ACC112 (cell line): ENCODE measurements around the gene VPS35L.
"Not testable (repeated sequence)": the region's sequence is repeated elsewhere in the genome, so short reads cannot be mapped to it uniquely, and the experiment has no call there.

Experiments used
- H2AFZ ChIP-seq: fragments of 200-600 bp; sonication (generic); one replicate; pipeline ENCODE4 v1.6.0; 2017; ENCODE audit warnings: antibody characterized with exemption, low read length; ENCODE audit not compliant: unreplicated experiment
- H3K27ac ChIP-seq: fragments of 200-600 bp; sonication (generic); 2 replicates; pipeline ENCODE4 v1.5.1; 2014; ENCODE audit warnings: low read depth, mild to moderate bottlenecking, antibody characterized with exemption, low read length, moderate library complexity
- H3K27me3 ChIP-seq: fragments of 200-600 bp; sonication (generic); 2 replicates; pipeline ENCODE4 v1.6.1; 2014; ENCODE audit warnings: mild to moderate bottlenecking, antibody characterized with exemption, low read length, moderate library complexity, mixed read lengths; ENCODE audit not compliant: insufficient read depth
- H3K36me3 ChIP-seq: fragments of 200-600 bp; sonication (generic); 2 replicates; pipeline ENCODE4 v1.6.1; 2016; ENCODE audit warnings: mild to moderate bottlenecking, antibody characterized with exemption, low read length, moderate library complexity, mixed read lengths; ENCODE audit not compliant: insufficient read depth
- H3K4me1 ChIP-seq: fragments of 200-600 bp; sonication (generic); one replicate; pipeline ENCODE4 v1.6.1; 2016; ENCODE audit warnings: low read length, mixed read lengths; ENCODE audit not compliant: insufficient read depth, unreplicated experiment, control insufficient read depth
- H3K4me3 ChIP-seq: fragments of 200-600 bp; sonication (generic); 2 replicates; pipeline ENCODE4 v1.5.1; 2014; ENCODE audit warnings: mild to moderate bottlenecking, low read depth, low read length
- H3K79me2 ChIP-seq: fragments of 200-600 bp; sonication (generic); one replicate; pipeline ENCODE4 v1.6.0; 2016; ENCODE audit warnings: low read length; ENCODE audit not compliant: control insufficient read depth, unreplicated experiment, insufficient read depth

VPS35L gene

GRCh38 chr16:19532601-19533000, 22.9 kb upstream of the VPS35L start:
- Histone ChIP-seq H3K27me3 (no peaks in the 10 kb centered on the region), H2AFZ (no peak overlapping the region), H3K79me2 (no peaks in the 10 kb centered on the region), H3K4me1 (no peaks in the 10 kb centered on the region), H3K27ac (no peak overlapping the region), H3K36me3 (peaks cover 26% of the 10 kb centered on the region), H3K4me3 (no peak overlapping the region)

DNA sequence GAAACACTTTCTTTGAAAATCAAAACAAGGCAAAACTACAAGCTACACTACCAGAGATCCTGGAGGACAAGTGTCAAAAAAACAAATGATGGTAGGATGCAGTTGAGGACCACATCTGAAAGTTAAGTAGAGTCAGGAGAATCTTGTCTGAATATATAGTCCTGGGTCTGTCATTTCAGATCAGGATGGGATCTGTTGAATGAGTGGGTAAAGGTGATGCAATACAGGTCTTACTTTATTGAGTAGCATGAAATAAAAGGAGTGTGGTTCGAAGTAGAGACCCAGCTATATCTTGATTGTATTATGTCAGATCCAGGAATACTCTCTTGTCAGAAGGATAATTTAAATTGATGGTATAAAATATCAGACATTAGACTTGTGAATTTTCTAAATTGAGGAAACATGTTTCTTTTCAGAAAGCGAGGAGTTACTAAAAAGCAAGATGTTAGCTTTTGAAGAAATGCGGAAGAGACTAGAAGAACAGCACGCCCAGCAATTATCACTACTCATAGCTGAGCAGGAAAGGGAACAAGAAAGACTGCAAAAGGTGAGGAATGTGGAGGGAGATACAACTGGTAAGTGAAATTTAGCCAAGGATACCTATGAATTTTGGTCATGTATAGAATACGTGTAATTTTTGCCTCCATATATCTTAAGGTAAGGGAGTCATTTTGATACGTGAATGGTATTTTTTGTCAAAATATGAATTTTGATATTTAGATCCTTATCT, 15.1 kb upstream of the VPS35L start:
- Histone ChIP-seq H3K27ac (no peak overlapping the region), H2AFZ (no peak overlapping the region), H3K4me1 (no peaks in the 10 kb centered on the region), H3K36me3 (peaks cover 18% of the 10 kb centered on the region), H3K79me2 (no peaks in the 10 kb centered on the region), H3K27me3 (no peaks in the 10 kb centered on the region), H3K4me3 (no peak overlapping the region)

DNA sequence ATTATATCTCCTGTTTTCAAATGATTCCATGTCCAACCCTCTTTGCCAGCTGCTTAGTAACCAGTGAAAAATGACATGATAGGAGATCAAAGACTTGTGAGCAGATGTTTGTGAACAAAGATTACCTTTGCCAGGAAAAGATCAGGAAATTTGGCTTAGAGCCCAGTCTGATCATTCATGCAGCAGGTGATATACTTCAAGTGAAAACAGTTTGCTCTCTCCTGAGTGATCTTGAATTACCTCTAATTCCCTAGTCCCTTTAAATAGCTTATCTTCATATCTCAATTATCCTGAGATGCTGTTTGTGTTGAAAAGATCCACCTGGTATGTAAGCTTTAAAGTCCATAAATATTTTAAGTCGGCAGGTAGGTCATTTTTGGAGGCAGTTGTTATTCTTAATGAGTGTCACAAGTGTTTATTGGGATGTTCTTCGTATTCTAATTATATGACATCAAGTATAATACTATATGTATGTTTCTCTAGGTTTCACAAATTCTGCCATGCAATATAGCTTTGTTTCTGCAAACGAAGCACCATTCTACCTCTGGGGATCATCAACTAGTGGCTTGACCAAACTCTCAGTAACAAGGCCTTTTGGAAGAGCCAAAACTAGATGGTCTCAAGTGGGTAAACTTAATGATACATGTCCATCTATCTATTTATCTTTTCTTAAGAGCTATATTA, 13.2 kb upstream of the VPS35L start:
- H3K4me1 ChIP-seq: no peaks in the 10 kb centered on the region
- H2AFZ ChIP-seq: no peak overlapping the region
- H3K36me3 ChIP-seq: peaks cover 15% of the 10 kb centered on the region
- H3K27ac ChIP-seq: no peak overlapping the region
- no peak overlapping the region for H3K4me3 ChIP-seq
- no peaks in the 10 kb centered on the region for H3K79me2 ChIP-seq
- H3K27me3 ChIP-seq: no peaks in the 10 kb centered on the region

GRCh38 chr16:19543278-19543996, 12.1 kb upstream of the VPS35L start:
- not testable (repeated sequence) for H3K79me2 ChIP-seq, H2AFZ ChIP-seq, H3K27ac ChIP-seq, H3K27me3 ChIP-seq, H3K4me1 ChIP-seq, H3K4me3 ChIP-seq
- peaks cover 17% of the 10 kb centered on the region for H3K36me3 ChIP-seq

- Histone ChIP-seq H3K27me3 (no peaks in the 10 kb centered on the region), H3K79me2 (no peaks in the 10 kb centered on the region), H3K4me1 (no peaks in the 10 kb centered on the region), H3K27ac (no peak overlapping the region), H3K4me3 (no peak overlapping the region), H2AFZ (no peak overlapping the region), H3K36me3 (peaks cover 25% of the 10 kb centered on the region)
Observed at GRCh38 chr16:19548144-19548543, 7.4 kb upstream of the VPS35L start.

DNA sequence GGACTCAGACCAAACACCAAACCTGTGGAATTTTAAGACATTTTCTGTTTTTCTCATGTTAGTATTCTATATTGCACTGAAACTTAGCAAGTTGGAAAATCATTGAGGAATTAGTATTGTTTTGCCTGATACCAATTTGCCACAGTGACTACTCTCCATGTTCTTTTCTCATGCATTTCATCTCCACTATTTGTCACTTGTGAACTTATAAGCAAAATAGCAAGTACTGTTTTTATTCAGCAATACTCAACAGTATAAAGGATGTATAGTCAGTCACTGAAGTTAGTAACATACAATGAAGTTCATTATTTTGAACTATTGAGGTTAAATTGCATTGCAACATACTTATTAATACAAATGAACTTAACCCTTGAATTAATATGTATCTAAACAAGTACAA, 5.8 kb upstream of the VPS35L start:
- H3K27me3 ChIP-seq: no peaks in the 10 kb centered on the region
- H3K36me3 ChIP-seq: peaks cover 20% of the 10 kb centered on the region

GRCh38 chr16:19555938-19556771, 652 bp downstream of the VPS35L start:
- Histone ChIP-seq H3K27ac (peak overlapping the region; percentile 70), H3K27me3 (no peaks in the 10 kb centered on the region)

More for the DNA sequence above, 5.8 kb upstream of the VPS35L start:
- no peak overlapping the region for H3K4me3 ChIP-seq
- peaks cover 3% of the 10 kb centered on the region for H3K4me1 ChIP-seq
- H2AFZ ChIP-seq: no peak overlapping the region
- no peaks in the 10 kb centered on the region for H3K79me2 ChIP-seq
- no peak overlapping the region for H3K27ac ChIP-seq

GRCh38 chr16:19559242-19559910, 3.9 kb downstream of the VPS35L start:
- Histone ChIP-seq H2AFZ (no peak overlapping the region), H3K36me3 (peaks cover 3% of the 10 kb centered on the region; the same call in 1 of the 2 replicates), H3K79me2 (peaks cover 12% of the 10 kb centered on the region)

More at GRCh38 chr16:19555938-19556771, 652 bp downstream of the VPS35L start:
- Histone ChIP-seq H3K79me2 (peaks cover 12% of the 10 kb centered on the region), H3K4me3 (peak overlapping the region; percentile 87), H3K36me3 (peaks cover 9% of the 10 kb centered on the region), H3K4me1 (peaks cover 3% of the 10 kb centered on the region), H2AFZ (peak overlapping the region; percentile 98)

DNA sequence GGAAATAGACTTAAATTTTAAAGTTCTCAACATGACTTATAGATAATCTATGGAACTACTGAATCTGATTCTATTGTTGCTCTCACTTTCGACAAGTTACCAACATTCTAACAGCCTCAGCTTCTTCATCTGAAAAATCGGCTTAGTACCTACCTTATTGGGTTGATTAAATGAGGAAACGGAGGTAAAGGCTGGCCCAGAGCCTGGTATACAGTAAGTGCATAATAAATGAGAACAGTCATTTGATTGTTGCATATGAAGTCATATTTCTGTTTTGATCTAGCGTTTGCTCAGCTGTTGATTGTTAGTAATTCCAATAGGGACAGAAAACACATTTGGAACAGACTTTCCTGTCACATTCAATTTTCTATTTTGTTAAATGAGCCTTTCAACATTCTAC, 4.6 kb downstream of the VPS35L start:
- Histone ChIP-seq H3K27me3 (no peaks in the 10 kb centered on the region), H2AFZ (no peak overlapping the region), H3K79me2 (peaks cover 12% of the 10 kb centered on the region)

More at GRCh38 chr16:19559242-19559910, 3.9 kb downstream of the VPS35L start:
- H3K27me3 ChIP-seq: no peaks in the 10 kb centered on the region
- no peaks in the 10 kb centered on the region for H3K4me1 ChIP-seq
- H3K27ac ChIP-seq: no peak overlapping the region
- no peak overlapping the region for H3K4me3 ChIP-seq

DNA sequence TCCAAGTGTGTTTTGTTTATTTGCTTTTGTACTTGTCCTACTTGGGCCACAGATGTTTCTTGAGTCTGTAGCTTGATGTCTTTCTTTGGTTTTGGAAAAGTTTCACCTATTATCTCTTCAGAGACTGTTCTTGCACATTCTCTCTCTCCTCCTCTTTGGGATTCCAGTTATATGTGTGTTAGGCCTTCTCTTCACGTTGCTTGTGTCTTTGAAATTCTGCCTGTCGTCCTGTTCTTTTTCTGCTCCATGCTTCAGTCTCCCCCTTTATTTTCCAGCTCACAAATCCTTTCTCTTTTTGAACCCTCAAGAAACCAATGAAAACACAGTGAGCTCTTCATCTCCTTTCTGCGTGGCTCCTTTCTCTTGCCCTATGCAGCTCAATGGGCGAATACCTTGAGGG, 7.9 kb downstream of the VPS35L start:
- H2AFZ ChIP-seq: no peak overlapping the region
- no peak overlapping the region for H3K27ac ChIP-seq
- no peaks in the 10 kb centered on the region for H3K4me1 ChIP-seq
- H3K4me3 ChIP-seq: no peak overlapping the region
- no peaks in the 10 kb centered on the region for H3K27me3 ChIP-seq
- H3K36me3 ChIP-seq: peaks cover 3% of the 10 kb centered on the region; the same call in 1 of the 2 replicates
- H3K79me2 ChIP-seq: peaks cover 3% of the 10 kb centered on the region

More for the DNA sequence above, 4.6 kb downstream of the VPS35L start:
- Histone ChIP-seq H3K27ac (no peak overlapping the region), H3K4me1 (no peaks in the 10 kb centered on the region), H3K4me3 (no peak overlapping the region), H3K36me3 (peaks cover 3% of the 10 kb centered on the region; the same call in 1 of the 2 replicates)
